ENCODE results near the gene CCDC192.

GRCh38 chr5:127969002-127969401, 265.8 kb downstream of the CCDC192 start:
- TF ChIP-seq CTCF (IDR thresholded peaks at IDR 0.05; ENCODE audit: low read depth, low read length) (no peak), EZH2phosphoT487 (IDR thresholded peaks at IDR 0.05; ENCODE audit: low read depth) (no peak)
